HCT116 (cell line): ENCODE measurements around the gene MAP3K5. TPM values are rescaled to one million over a fixed set of nuclear protein-coding genes. Genes with fewer than 3 reads are reported as not detected.

Experiments used
- ATAC-seq: fragments of 200-7000 bp; cut with Tn5 transposase; 2 replicates; pipeline ENCODE4 v1.9.1; 2020; ENCODE audit warnings: mild to moderate bottlenecking, moderate library complexity
- BruUV-seq: library from RNA; stranded (reverse); fragments of 400-500 nt; replicated peaks from 2 replicates; lab custom pipeline; 2021; lab: Mats Ljungman, UMichigan
- CTCF ChIA-PET: fragments of 300-600 bp; sonication (Branson Sonifier 250); formaldehyde crosslinking; loops from one replicate; lab custom pipeline; 2021; ENCODE audit warnings: antibody characterized with exemption; lab: Charles Lee
- POLR2A ChIA-PET: fragments of 300-600, 350-600 bp; sonication (Branson Sonifier 250); formaldehyde crosslinking; loops from one replicate; lab custom pipeline; 2021; ENCODE audit warnings: antibody characterized with exemption; lab: Charles Lee
- RAD21 ChIA-PET, 2 experiments: fragments of 300-600 bp; sonication (Branson Sonifier 250); formaldehyde crosslinking; loops; one replicate each; lab custom pipeline; 2023; ENCODE audit warnings: low total read pairs in 2 of 2; ENCODE audit not compliant: uncharacterized antibody in 2 of 2, unreplicated experiment in 2 of 2, low non-redundant PET in 1 of 2; lab: Charles Lee
- DNase-seq: peaks from one replicate; pipeline ENCODE4 v3.0.0-alpha.2; 2010; ENCODE audit warnings: low read depth, low spot score
- H2AFZ ChIP-seq: fragments of 200-600 bp; shearing (Covaris generic), sonication (generic); 2 replicates; pipeline ENCODE4 v1.6.1; 2017; ENCODE audit warnings: low read depth, mixed run types, mixed read lengths, antibody characterized with exemption, low read length; ENCODE audit not compliant: poor library complexity, severe bottlenecking
- H3K27ac ChIP-seq: 2 replicates; pipeline ENCODE4 v1.5.1; 2012; ENCODE audit warnings: low read depth, low read length
- H3K27me3 ChIP-seq: fragments of 200-600 bp; sonication (generic); 2 replicates; pipeline ENCODE4 v1.6.1; 2016; ENCODE audit warnings: mixed run types, low read length, mixed read lengths; ENCODE audit not compliant: insufficient read depth
- H3K36me3 ChIP-seq, 2 experiments: fragments of 200-500 bp in 1 of 2; fragments of 200-600 bp in 1 of 2; sonication (Bioruptor generic) in 1 of 2; sonication (generic) in 1 of 2; 2 replicates each; pipeline versions ENCODE4 v1.5.1 to v1.6.1; 2014 to 2016; ENCODE audit warnings: low read length in 2 of 2, inconsistent platforms in 1 of 2, mixed read lengths in 1 of 2, mixed run types in 1 of 2; ENCODE audit not compliant: insufficient read depth in 2 of 2, control insufficient read depth in 1 of 2
- H3K4me1 ChIP-seq, 2 experiments: fragments of 200-600 bp in 1 of 2; sonication (generic) in 1 of 2; 2 replicates each; pipeline versions ENCODE4 v1.5.1 to v1.6.1; 2012 to 2017; ENCODE audit warnings: low read length in 2 of 2, inconsistent platforms in 1 of 2, mild to moderate bottlenecking in 1 of 2, mixed read lengths in 1 of 2, mixed run types in 1 of 2, moderate library complexity in 1 of 2; ENCODE audit not compliant: insufficient read depth in 2 of 2, control insufficient read depth in 1 of 2
- H3K4me2 ChIP-seq: fragments of 200-600 bp; sonication (generic); 2 replicates; pipeline ENCODE4 v1.6.1; 2017; ENCODE audit warnings: mixed run types, low read length, mixed read lengths
- H3K4me3 ChIP-seq, 2 experiments: fragments of 200-600 bp in 1 of 2; sonication (generic) in 1 of 2; replicated peaks in 1 of 2; 2 replicates each; pipeline ENCODE4 v1.5.1; 2011 to 2016; ENCODE audit warnings: low read length in 2 of 2, control low read depth in 1 of 2, low read depth in 1 of 2, mild to moderate bottlenecking in 1 of 2, mixed read lengths in 1 of 2, mixed run types in 1 of 2
- H3K79me2 ChIP-seq: fragments of 200-600 bp; sonication (generic); 2 replicates; pipeline ENCODE4 v1.6.1; 2017; ENCODE audit warnings: mild to moderate bottlenecking, mixed run types, low read length, moderate library complexity, mixed read lengths; ENCODE audit not compliant: insufficient read depth
- H3K9ac ChIP-seq: fragments of 200-600 bp; sonication (generic); 2 replicates; pipeline ENCODE4 v1.6.1; 2016; ENCODE audit warnings: low read length, mixed read lengths
- H3K9me2 ChIP-seq: fragments of 200-600 bp; sonication (generic), shearing (Covaris generic); 2 replicates; pipeline ENCODE4 v1.6.1; 2017; ENCODE audit warnings: mixed run types, mild to moderate bottlenecking, moderate library complexity; ENCODE audit not compliant: insufficient read depth
- H3K9me3 ChIP-seq, 2 experiments: fragments of 200-500 bp in 1 of 2; fragments of 200-600 bp in 1 of 2; sonication (Bioruptor generic) in 1 of 2; sonication (generic) in 1 of 2; 2 replicates each; pipeline ENCODE4 v1.6.1; 2014 to 2017; ENCODE audit warnings: low read length in 2 of 2, mixed read lengths in 2 of 2, inconsistent platforms in 1 of 2, low read depth in 1 of 2, mild to moderate bottlenecking in 1 of 2, mixed run types in 1 of 2, moderate library complexity in 1 of 2; ENCODE audit not compliant: control insufficient read depth in 1 of 2, insufficient read depth in 1 of 2
- H4K20me1 ChIP-seq: fragments of 200-600 bp; sonication (generic), shearing (Covaris generic); 2 replicates; pipeline ENCODE4 v1.6.1; 2017; ENCODE audit warnings: mixed run types, mild to moderate bottlenecking, moderate library complexity; ENCODE audit not compliant: insufficient read depth
- CEBPB ChIP-seq: IDR thresholded peaks from 2 replicates; pipeline ENCODE4 v1.6.1; 2012; ENCODE audit warnings: low read depth
- EGR1 ChIP-seq: IDR thresholded peaks from 2 replicates; pipeline ENCODE4 v1.6.1; 2012; ENCODE audit warnings: low read depth
- EZH2 ChIP-seq: fragments of 200-600 bp; sonication (generic); IDR thresholded peaks from 2 replicates; pipeline ENCODE4 v1.6.1; 2017; ENCODE audit warnings: antibody characterized with exemption, mixed run types
- EZH2phosphoT487 ChIP-seq: fragments of 200-600 bp; IDR thresholded peaks from 2 replicates; pipeline ENCODE4 v1.6.1; 2018; ENCODE audit warnings: antibody characterized with exemption, borderline replicate concordance
- FOSL1 ChIP-seq: IDR thresholded peaks from 2 replicates; pipeline ENCODE4 v1.6.1; 2012; ENCODE audit warnings: low read depth
- RAD21 ChIP-seq: IDR thresholded peaks from 2 replicates; pipeline ENCODE4 v1.6.1; 2012; ENCODE audit warnings: low read depth, mild to moderate bottlenecking
- TCF7L2 ChIP-seq: IDR thresholded peaks from 2 replicates; pipeline ENCODE4 v1.7.0; 2011; ENCODE audit warnings: borderline replicate concordance, inconsistent platforms; ENCODE audit not compliant: insufficient read depth, insufficient read length; ENCODE audit errors: extremely low read depth
- ZFX ChIP-seq: fragments of 450-650 bp; IDR thresholded peaks from 2 replicates; pipeline ENCODE4 v1.6.1; 2017
- intact Hi-C: fragments of 100-400 bp; cut with micrococcal nuclease; formaldehyde crosslinking; loops from 2 replicates; pipeline ENCODE4 v1.10.0; 2022
- total RNA-seq: library from RNA; stranded (reverse); gene quantifications from one replicate; pipeline ENCODE4 v1.2.1, GENCODE V29; 2021; ENCODE audit not compliant: unreplicated experiment
- TF ChIP-seq, protein P1 (sequence below), 3 experiments: fragments of 200-600 bp in 1 of 3; sonication (generic) in 1 of 3; IDR thresholded peaks in 2 of 3; conservative IDR thresholded peaks in 1 of 3; 2 replicates each; pipeline ENCODE4 v1.5.1; 2012 to 2017; ENCODE audit warnings: low read depth in 2 of 3, low read length in 2 of 3, antibody characterized with exemption in 1 of 3, borderline replicate concordance in 1 of 3, control low read depth in 1 of 3, mild to moderate bottlenecking in 1 of 3, mixed read lengths in 1 of 3, mixed run types in 1 of 3, moderate library complexity in 1 of 3; ENCODE audit not compliant: insufficient read depth in 1 of 3
- TF ChIP-seq, protein P2 (sequence below): IDR thresholded peaks from 2 replicates; pipeline ENCODE4 v1.6.1; 2012
- TF ChIP-seq, protein P3 (sequence below): IDR thresholded peaks from 2 replicates; pipeline ENCODE4 v1.6.1; 2012

The MAP3K5 gene
- total RNA-seq, 1 experiment from 2014 or later: 11.8 TPM

DNA sequence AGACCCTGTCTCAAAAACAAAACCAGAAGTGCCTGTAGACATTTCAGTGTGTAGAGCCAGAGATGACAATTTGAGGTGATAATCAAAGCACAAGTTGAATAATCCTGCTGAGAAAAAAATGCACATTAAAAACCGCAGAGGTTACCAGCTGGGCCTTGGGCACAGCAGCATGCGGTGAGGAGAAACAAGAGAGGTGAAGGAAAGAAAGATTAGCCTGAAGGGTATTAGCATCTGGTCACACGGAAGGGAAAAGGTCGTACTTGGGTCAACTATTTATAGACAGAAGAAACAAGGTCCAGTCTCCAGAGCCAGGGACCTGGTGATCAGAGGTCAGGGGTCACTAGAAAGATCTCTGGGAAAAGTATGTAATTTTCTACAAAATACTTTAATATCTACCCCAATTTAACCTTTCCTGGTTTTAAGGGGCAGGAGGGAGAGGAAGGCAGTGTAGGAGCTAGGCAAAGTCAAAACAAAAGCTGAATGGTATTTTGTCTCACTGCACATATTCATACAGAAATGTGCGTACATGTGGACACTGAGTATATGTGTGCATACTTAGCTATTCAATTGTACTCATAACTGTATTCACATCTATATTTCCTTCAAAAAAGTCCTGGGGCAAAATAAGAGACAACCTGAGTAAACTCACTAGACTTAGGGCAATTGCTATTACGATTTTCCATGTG is 252.2 kb downstream of the MAP3K5 start:
- H3K9ac ChIP-seq: no peak overlapping the region
- H3K36me3 ChIP-seq: no peaks in the 10 kb centered on the region
- no peaks in the 10 kb centered on the region for H3K9me3 ChIP-seq
- ChIA-PET CTCF (interaction anchor here (1.5 kb wide), 1 partner anchor 10 kb away, joined by 4 read pairs; the partner anchor contains the start of gene MAP7), RAD21 (no interaction called here), POLR2A (interaction anchor here (1.0 kb wide), 1 partner anchor 252 kb away, joined by 3 read pairs; the partner anchor contains the start of gene MAP3K5)
- peaks cover 73% of the 10 kb centered on the region for H3K79me2 ChIP-seq
- no peak overlapping the region for H3K4me2 ChIP-seq
- ATAC-seq: no peak
- no peak for DNase-seq
- no peaks in the 10 kb centered on the region for H3K27me3 ChIP-seq
- H3K4me3 ChIP-seq: no peak overlapping the region
- H4K20me1 ChIP-seq: no peaks in the 10 kb centered on the region
- BruUV-seq: no TSS peak
- H3K9me2 ChIP-seq: no peaks in the 10 kb centered on the region
- TF ChIP-seq FOSL1 (no peak), EZH2phosphoT487 (no peak), CEBPB (no peak), EZH2 (no peak), TCF7L2 (no peak), RAD21 (no peak), EGR1 (no peak), ZFX (no peak)
- TF ChIP-seq, protein P1, sequence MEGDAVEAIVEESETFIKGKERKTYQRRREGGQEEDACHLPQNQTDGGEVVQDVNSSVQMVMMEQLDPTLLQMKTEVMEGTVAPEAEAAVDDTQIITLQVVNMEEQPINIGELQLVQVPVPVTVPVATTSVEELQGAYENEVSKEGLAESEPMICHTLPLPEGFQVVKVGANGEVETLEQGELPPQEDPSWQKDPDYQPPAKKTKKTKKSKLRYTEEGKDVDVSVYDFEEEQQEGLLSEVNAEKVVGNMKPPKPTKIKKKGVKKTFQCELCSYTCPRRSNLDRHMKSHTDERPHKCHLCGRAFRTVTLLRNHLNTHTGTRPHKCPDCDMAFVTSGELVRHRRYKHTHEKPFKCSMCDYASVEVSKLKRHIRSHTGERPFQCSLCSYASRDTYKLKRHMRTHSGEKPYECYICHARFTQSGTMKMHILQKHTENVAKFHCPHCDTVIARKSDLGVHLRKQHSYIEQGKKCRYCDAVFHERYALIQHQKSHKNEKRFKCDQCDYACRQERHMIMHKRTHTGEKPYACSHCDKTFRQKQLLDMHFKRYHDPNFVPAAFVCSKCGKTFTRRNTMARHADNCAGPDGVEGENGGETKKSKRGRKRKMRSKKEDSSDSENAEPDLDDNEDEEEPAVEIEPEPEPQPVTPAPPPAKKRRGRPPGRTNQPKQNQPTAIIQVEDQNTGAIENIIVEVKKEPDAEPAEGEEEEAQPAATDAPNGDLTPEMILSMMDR (IDR thresholded peaks at IDR 0.05 in 2 of 3, conservative IDR thresholded peaks at IDR 0.05 in 1 of 3; ENCODE audit: borderline replicate concordance in 1 of 3, insufficient read depth in 1 of 3, low read depth in 2 of 3, low read length in 2 of 3): no peak
- TF ChIP-seq, protein P2, sequence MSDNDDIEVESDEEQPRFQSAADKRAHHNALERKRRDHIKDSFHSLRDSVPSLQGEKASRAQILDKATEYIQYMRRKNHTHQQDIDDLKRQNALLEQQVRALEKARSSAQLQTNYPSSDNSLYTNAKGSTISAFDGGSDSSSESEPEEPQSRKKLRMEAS: no peak
- TF ChIP-seq, protein P3, sequence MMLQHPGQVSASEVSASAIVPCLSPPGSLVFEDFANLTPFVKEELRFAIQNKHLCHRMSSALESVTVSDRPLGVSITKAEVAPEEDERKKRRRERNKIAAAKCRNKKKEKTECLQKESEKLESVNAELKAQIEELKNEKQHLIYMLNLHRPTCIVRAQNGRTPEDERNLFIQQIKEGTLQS: no peak
- H3K27ac ChIP-seq: no peak overlapping the region
- no peaks in the 10 kb centered on the region for H3K4me1 ChIP-seq
- no peak overlapping the region for H2AFZ ChIP-seq
- intact Hi-C loops: no loop called here
